PC-3 (cell line): Measurements from ENCODE around the gene ZNF423. TPM values are rescaled to one million over a fixed set of nuclear protein-coding genes. Genes with fewer than 3 reads are reported as not detected.

Source experiments
- ATAC-seq: fragments of 200-7000 bp; cut with Tn5 transposase; 2 replicates; pipeline ENCODE4 v1.9.1; 2020; ENCODE audit warnings: mild to moderate bottlenecking, moderate library complexity
- BruUV-seq: library from RNA; stranded (reverse); fragments of 400-500 nt; replicated peaks from 2 replicates; lab custom pipeline; 2021; lab: Mats Ljungman, UMichigan
- CTCF ChIA-PET: fragments of 300-600 bp; sonication (Branson Sonifier 250); formaldehyde crosslinking; loops from one replicate; lab custom pipeline; 2022; ENCODE audit warnings: antibody characterized with exemption; lab: Charles Lee
- POLR2A ChIA-PET: fragments of 300-600 bp; sonication (Branson Sonifier 250); formaldehyde crosslinking; loops from one replicate; lab custom pipeline; 2022; ENCODE audit warnings: antibody characterized with exemption; ENCODE audit not compliant: unreplicated experiment; lab: Charles Lee
- DNase-seq: peaks from one replicate; pipeline ENCODE4 v3.0.0-alpha.2; 2015
- H2AFZ ChIP-seq: fragments of 300-600 bp; sonication (generic); 2 replicates; pipeline ENCODE4 v1.6.0; 2016; ENCODE audit warnings: antibody characterized with exemption, low read length
- H3F3A ChIP-seq: fragments of 300-600 bp; sonication (generic); one replicate; pipeline ENCODE4 v1.6.0; 2017; ENCODE audit warnings: antibody characterized with exemption, low read length, control low read depth, mild to moderate bottlenecking; ENCODE audit not compliant: unreplicated experiment
- H3K27ac ChIP-seq: fragments of 300-600 bp; sonication (generic); 2 replicates; pipeline ENCODE4 v1.5.1; 2016; ENCODE audit warnings: mild to moderate bottlenecking, low read length
- H3K27me3 ChIP-seq: fragments of 300-600 bp; sonication (generic); 2 replicates; pipeline ENCODE4 v1.6.1; 2016; ENCODE audit warnings: low read length, mixed read lengths
- H3K36me3 ChIP-seq: fragments of 300-600 bp; sonication (generic); 2 replicates; pipeline ENCODE4 v1.6.1; 2016; ENCODE audit warnings: low read depth, mixed run types, low read length, mixed read lengths
- H3K4me1 ChIP-seq: fragments of 300-600 bp; sonication (generic); 2 replicates; pipeline ENCODE4 v1.5.1; 2016; ENCODE audit warnings: low read length; ENCODE audit not compliant: insufficient read depth
- H3K4me2 ChIP-seq: fragments of 300-600 bp; sonication (generic); 2 replicates; pipeline ENCODE4 v1.6.0; 2016; ENCODE audit warnings: low read length
- H3K4me3 ChIP-seq: fragments of 300-600 bp; sonication (generic); 2 replicates; pipeline ENCODE4 v1.5.1; 2016; ENCODE audit warnings: mild to moderate bottlenecking, low read length, mixed read lengths
- H3K79me2 ChIP-seq: fragments of 300-600 bp; sonication (generic); 2 replicates; pipeline ENCODE4 v1.6.1; 2017; ENCODE audit warnings: low read length, mixed read lengths
- H3K9ac ChIP-seq: fragments of 300-600 bp; sonication (generic); 2 replicates; pipeline ENCODE4 v1.6.0; 2016; ENCODE audit warnings: mild to moderate bottlenecking, low read length
- H3K9me2 ChIP-seq: fragments of 300-600 bp; sonication (generic); replicated peaks from 2 replicates; pipeline ENCODE4 v1.6.1; 2016; ENCODE audit warnings: mixed run types, low read length, mixed read lengths
- H3K9me3 ChIP-seq: fragments of 300-600 bp; sonication (generic); 2 replicates; pipeline ENCODE4 v1.6.1; 2016; ENCODE audit warnings: low read length, mixed read lengths
- H4K20me1 ChIP-seq: fragments of 300-600 bp; sonication (generic); 2 replicates; pipeline ENCODE4 v1.6.1; 2016; ENCODE audit warnings: low read length, mixed read lengths
- CTCF ChIP-seq: fragments of 300-600 bp; sonication (generic); conservative IDR thresholded peaks from 2 replicates; pipeline ENCODE4 v1.5.1; 2017; ENCODE audit warnings: antibody characterized with exemption, low read depth, mild to moderate bottlenecking, low read length
- EZH2 ChIP-seq: fragments of 300-600 bp; sonication (generic); IDR thresholded peaks from one replicate; pipeline ENCODE4 v1.6.1; 2017; ENCODE audit warnings: antibody characterized with exemption, mild to moderate bottlenecking, low read length; ENCODE audit not compliant: unreplicated experiment
- EZH2phosphoT487 ChIP-seq: fragments of 300-600 bp; sonication (generic); IDR thresholded peaks from 2 replicates; pipeline ENCODE4 v1.6.1; 2018; ENCODE audit warnings: mild to moderate bottlenecking, antibody characterized with exemption, low read length, borderline replicate concordance
- intact Hi-C: fragments of 100-400 bp; cut with micrococcal nuclease; formaldehyde crosslinking; loops from 2 replicates; pipeline ENCODE4 v1.9.0; 2023
- total RNA-seq: library from RNA; depleted of rRNA; stranded (reverse); fragments of >200 nt; gene quantifications from 2 replicates; pipeline ENCODE4 v1.2.3, GENCODE V29; 2014

ZNF423 gene
- total RNA-seq, 1 experiment from 2014 or later = not detected

- H4K20me1 ChIP-seq = no peaks in the 10 kb centered on the region
- H3K4me1 ChIP-seq = no peaks in the 10 kb centered on the region
- H3K4me2 ChIP-seq = peak overlapping the region; percentile 74
- no peaks in the 10 kb centered on the region for H3K9me3 ChIP-seq
- no peak overlapping the region for H3K9ac ChIP-seq
- ChIA-PET CTCF (no interaction called here), POLR2A (no interaction called here)
- no peaks in the 10 kb centered on the region for H3K9me2 ChIP-seq
- H3K4me3 ChIP-seq = peak overlapping the region; percentile 32; the same call in 1 of the 2 replicates
- H3K79me2 ChIP-seq = no peaks in the 10 kb centered on the region
- no peaks in the 10 kb centered on the region for H3K36me3 ChIP-seq
- intact Hi-C loops = no loop called here
- peaks cover 64% of the 10 kb centered on the region for H3K27me3 ChIP-seq
- DNase-seq (peak; percentile 32), ATAC-seq (no peak)
- no peak overlapping the region for H2AFZ ChIP-seq
- peak; percentile 82 for TF ChIP-seq CTCF
- peak; percentile 39; the same call in 1 of the 2 replicates for TF ChIP-seq EZH2phosphoT487
- TF ChIP-seq EZH2 = no peak
- no peaks in the 10 kb centered on the region for H3F3A ChIP-seq
- no TSS peak for BruUV-seq
- H3K27ac ChIP-seq = no peak overlapping the region
Observed at GRCh38 chr16:49857423-49858181, 1.7 kb upstream of the ZNF423 start.

- no peaks in the 10 kb centered on the region for H4K20me1 ChIP-seq
- BruUV-seq = no TSS peak
- peak overlapping the region; percentile 57 for H3K4me3 ChIP-seq
- CTCF ChIA-PET = no interaction called here
- H3K9ac ChIP-seq = no peak overlapping the region
- H3K9me2 ChIP-seq = no peaks in the 10 kb centered on the region
- peak overlapping the region; percentile 74 for H3K4me2 ChIP-seq
- POLR2A ChIA-PET = no interaction called here
- H3K9me3 ChIP-seq = no peaks in the 10 kb centered on the region
- no peak overlapping the region for H3K27ac ChIP-seq
- no peaks in the 10 kb centered on the region for H3K36me3 ChIP-seq
- no peaks in the 10 kb centered on the region for H3K79me2 ChIP-seq
- peak; percentile 58 for ATAC-seq
- peaks cover 66% of the 10 kb centered on the region for H3K27me3 ChIP-seq
- H2AFZ ChIP-seq = 0 out of 2 replicates have a peak overlapping the region, but pooled peaks have one; percentile 53
- no peak for TF ChIP-seq CTCF
- TF ChIP-seq EZH2 = no peak
- no peak for TF ChIP-seq EZH2phosphoT487
- no peaks in the 10 kb centered on the region for H3K4me1 ChIP-seq
- peak; percentile 21 for DNase-seq
- H3F3A ChIP-seq = no peaks in the 10 kb centered on the region
- intact Hi-C loops = no loop called here
Observed at GRCh38 chr16:49856672-49857330, 889 bp upstream of the ZNF423 start.
